ENCODE data around the gene ADGRL3.

GRCh38 chr4:61896634-61897033, 696.5 kb downstream of the ADGRL3 start:
- no peak for TF ChIP-seq CTCF (IDR thresholded peaks at IDR 0.05)
- no peak for TF ChIP-seq EZH2 (IDR thresholded peaks at IDR 0.05)
- no peak for TF ChIP-seq EZH2phosphoT487 (IDR thresholded peaks at IDR 0.05)

All from neural progenitor cell (in vitro differentiated cells).